Renal cortical epithelial cell (primary cell): ENCODE data around the gene SLC25A10. TPM values are rescaled to one million over a fixed set of nuclear protein-coding genes. Genes with fewer than 3 reads are reported as not detected.

Experiments used
- total RNA-seq: library from RNA; depleted of rRNA; stranded (reverse); fragments of >200 nt; gene quantifications from 2 replicates; pipeline ENCODE4 v1.2.3, GENCODE V29; 2014

The SLC25A10 gene
- total RNA-seq, 1 donor from 2014 or later = 35.7 TPM

Other genes with a start within 250 kb of the SLC25A10 start
- gene ACTG1, start 199.5 kb upstream of the SLC25A10 start, total RNA-seq = 4,821 and 6,713 TPM in 2 replicates
- 3.1 and 4.7 TPM in 2 replicates for gene FSCN2, start 183.9 kb upstream of the SLC25A10 start, total RNA-seq
- gene FAAP100, start 159.9 kb upstream of the SLC25A10 start, total RNA-seq = 13.2 and 22.2 TPM in 2 replicates
- gene NPLOC4, start 75.2 kb upstream of the SLC25A10 start, total RNA-seq = 72.9 and 84.6 TPM in 2 replicates
- 0.87 and 2.3 TPM in 2 replicates for gene TSPAN10, start 75.1 kb upstream of the SLC25A10 start, total RNA-seq
- not detected in 2 replicates for gene PDE6G, start 55.7 kb upstream of the SLC25A10 start, total RNA-seq
- gene OXLD1, start 45.7 kb upstream of the SLC25A10 start, total RNA-seq = 22.6 and 34.6 TPM in 2 replicates
- gene CCDC137, start 45.5 kb upstream of the SLC25A10 start, total RNA-seq = 9.0 and 11.9 TPM in 2 replicates
- gene ARL16, start 28.5 kb upstream of the SLC25A10 start, total RNA-seq = 21.7 and 44.1 TPM in 2 replicates
- gene HGS, start 28.3 kb upstream of the SLC25A10 start, total RNA-seq = 104 and 110 TPM in 2 replicates
- gene MRPL12, start 8.9 kb upstream of the SLC25A10 start, total RNA-seq = 8.9 and 10.4 TPM in 2 replicates
- gene GCGR, start 91.9 kb downstream of the SLC25A10 start, total RNA-seq = not detected in 2 replicates
- gene MCRIP1, start 121.0 kb downstream of the SLC25A10 start, total RNA-seq = 55.0 and 101 TPM in 2 replicates
- gene PPP1R27, start 122.8 kb downstream of the SLC25A10 start, total RNA-seq = not detected in 2 replicates
- 1,064 and 1,065 TPM in 2 replicates for gene P4HB, start 148.3 kb downstream of the SLC25A10 start, total RNA-seq
- gene ARHGDIA, start 159.1 kb downstream of the SLC25A10 start, total RNA-seq = 161 and 237 TPM in 2 replicates
- gene ALYREF, start 179.3 kb downstream of the SLC25A10 start, total RNA-seq = 46.8 and 109 TPM in 2 replicates
- 77.3 and 104 TPM in 2 replicates for gene ANAPC11, start 179.4 kb downstream of the SLC25A10 start, total RNA-seq
- gene NPB, start 190.0 kb downstream of the SLC25A10 start, total RNA-seq = 0.25 and 3.3 TPM in 2 replicates
- gene PCYT2, start 199.1 kb downstream of the SLC25A10 start, total RNA-seq = 18.6 and 47.2 TPM in 2 replicates
- 17.9 and 20.4 TPM in 2 replicates for gene SIRT7, start 205.9 kb downstream of the SLC25A10 start, total RNA-seq
- gene MAFG, start 215.5 kb downstream of the SLC25A10 start, total RNA-seq = 11.3 and 14.4 TPM in 2 replicates
- 69.3 and 122 TPM in 2 replicates for gene PYCR1, start 225.0 kb downstream of the SLC25A10 start, total RNA-seq
- not detected in 2 replicates for gene MYADML2, start 234.9 kb downstream of the SLC25A10 start, total RNA-seq
- 0.05 TPM in 1 of 2 replicates, not detected in the other for gene NOTUM, start 248.9 kb downstream of the SLC25A10 start, total RNA-seq